GM18502 (cell line): ENCODE data around the gene CA14.
"Not testable (repeated sequence)": the region's sequence is repeated elsewhere in the genome, so short reads cannot be mapped to it uniquely, and the experiment has no call there.

Experiments
- ATAC-seq: cut with Tn5 transposase; IDR thresholded peaks from one replicate; pipeline ENCODE4 v1.9.1; 2021; ENCODE audit warnings: mild to moderate bottlenecking; ENCODE audit not compliant: unreplicated experiment, poor library complexity

The CA14 gene

DNA sequence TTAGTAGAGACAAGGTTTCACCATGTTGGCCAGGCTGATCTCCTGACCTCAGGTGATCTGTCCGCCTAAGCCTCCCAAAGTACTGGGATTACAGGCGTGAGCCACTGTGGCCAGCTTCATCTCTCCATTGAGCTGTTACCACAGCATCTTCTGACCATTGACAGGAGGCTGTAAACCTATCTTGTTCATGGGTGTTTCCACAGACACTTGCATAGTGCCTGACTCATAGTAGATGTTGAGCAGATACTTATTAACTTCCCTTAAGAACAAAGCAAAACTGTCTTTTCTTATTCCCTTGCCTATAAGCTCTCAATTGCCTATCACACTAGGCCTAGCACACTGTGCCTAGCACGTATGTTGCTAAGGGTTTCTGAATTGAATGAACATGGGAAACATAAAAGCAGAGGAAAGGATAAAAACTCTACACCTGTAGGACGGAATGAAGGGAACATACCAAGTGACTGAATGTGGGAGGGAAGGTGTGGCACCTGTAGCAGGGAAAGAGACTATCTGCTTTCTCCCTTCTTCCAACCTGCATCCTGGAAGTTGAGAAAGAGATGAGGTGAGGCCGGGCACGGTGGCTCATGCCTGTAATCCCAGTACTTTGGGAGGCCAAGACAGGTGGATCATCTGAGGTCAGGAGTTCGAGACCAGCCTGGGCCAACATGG is 13.9 kb downstream of the CA14 start:
- no peak for ATAC-seq

DNA sequence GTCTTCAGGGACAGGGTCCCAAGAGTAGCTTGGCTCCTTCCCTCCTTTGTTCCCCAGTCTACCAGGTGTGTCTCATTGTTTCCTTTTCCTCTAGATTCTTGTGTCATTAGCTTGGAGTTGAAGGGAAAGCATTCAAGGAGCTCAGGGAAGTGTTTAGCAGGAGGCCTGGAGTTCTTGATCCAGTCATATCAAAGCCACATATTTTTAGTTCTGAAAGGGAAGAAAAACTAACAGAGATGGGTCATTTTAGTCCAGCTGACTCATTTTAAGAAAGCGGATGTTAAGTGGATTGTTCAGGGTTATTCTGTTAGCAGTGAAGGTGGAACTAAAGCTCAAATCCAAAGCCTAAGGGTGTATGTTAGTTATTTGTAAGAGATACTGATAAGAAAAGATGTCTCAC is 15.7 kb downstream of the CA14 start:
- no peak for ATAC-seq

DNA sequence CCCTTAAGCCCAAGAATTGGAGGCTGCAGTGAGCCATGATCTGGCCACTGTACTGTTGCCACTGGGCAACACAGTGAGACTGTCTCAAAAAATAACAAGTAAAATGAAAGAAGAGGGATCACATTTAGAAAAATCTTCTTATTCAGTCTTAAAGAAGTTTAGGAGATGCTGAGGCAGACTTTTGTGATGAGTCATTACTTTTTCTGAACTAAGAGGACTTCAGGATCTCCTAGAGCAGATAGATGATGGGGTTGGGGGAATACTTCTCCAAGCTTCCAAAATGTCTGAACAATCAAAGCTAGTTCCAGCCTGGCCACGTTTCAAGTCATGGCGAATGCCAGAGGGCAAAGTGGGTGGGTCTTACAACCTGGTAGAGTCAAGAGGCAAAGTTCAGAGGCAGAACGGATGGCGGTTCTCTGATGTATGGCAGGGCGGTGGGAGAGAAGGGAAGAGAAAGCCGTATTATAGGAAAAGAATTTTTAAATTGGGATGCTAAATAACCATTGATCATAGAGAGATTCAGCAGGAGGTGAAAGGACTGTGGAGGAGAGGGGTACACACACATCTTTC is 22.6 kb downstream of the CA14 start:
- no peak for ATAC-seq

DNA sequence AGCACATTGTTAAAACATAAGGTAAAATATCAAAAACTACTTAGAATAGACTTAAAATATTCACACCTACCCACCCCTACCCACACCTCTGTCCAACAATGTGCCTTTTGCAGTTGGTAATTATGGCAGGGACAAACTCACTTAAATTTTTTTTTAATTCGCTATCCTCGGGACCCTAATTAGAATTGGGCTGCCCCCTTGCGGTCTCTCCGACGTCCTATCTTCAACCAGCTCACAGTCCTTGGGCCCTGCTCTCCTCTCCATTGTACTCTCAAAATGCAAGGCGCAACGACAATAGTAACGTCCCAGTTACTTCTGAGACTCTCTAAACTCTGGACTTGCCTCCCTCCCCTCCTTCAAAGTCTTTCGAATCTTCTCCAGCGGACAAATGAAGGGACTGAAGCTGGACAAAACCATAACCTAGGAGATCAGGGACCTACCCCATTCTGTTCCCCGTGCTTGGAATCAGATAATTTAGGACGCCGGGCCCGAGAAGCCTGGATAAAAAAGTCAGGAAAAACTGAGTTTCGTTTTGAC is 23.7 kb downstream of the CA14 start:
- no peak for ATAC-seq

DNA sequence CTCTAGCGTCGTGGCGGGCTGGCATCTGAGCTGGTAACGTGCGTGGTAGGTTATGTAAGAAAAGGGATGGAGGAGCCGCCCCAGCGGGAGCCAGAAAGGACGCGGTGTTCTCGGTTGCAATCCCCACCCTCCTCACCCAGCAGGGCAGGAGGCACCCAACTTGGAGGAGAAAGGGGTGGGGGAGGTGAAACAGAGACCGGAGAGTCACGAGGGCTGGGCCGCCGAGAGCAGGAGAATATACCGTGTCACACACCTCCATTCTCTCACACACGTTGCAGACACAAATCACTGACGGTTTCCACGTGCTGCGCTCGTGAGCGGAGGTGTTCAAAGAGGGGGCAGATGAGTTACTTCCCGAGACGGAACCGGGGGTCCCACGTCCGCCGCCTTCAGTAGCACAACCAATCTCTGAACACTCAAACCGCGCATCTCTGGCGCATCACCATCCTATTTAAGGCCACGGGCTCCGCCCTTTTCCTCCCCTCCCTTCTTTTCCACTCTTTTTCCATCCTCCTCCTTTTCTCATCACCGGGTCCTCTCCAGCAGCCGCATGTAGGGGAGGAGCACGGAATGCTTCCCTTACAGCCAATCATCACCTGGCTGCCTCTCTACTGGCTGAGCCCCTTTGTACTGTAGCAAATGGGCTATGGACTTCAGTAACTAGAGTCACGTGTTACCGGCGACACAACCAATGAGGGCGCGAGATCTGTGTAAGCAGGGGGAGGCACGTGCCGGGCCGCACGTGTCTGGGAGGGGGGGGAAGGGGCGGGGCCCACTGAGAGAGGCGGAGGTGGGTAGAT is 24.4 kb downstream of the CA14 start, which contains the start of gene CIART:
Gene CIART, plus strand, starts transcription at position 797 of the 800 bp plus-strand sequence. CDS start 714 bp downstream, outside the sequence.
- no peak for ATAC-seq

DNA sequence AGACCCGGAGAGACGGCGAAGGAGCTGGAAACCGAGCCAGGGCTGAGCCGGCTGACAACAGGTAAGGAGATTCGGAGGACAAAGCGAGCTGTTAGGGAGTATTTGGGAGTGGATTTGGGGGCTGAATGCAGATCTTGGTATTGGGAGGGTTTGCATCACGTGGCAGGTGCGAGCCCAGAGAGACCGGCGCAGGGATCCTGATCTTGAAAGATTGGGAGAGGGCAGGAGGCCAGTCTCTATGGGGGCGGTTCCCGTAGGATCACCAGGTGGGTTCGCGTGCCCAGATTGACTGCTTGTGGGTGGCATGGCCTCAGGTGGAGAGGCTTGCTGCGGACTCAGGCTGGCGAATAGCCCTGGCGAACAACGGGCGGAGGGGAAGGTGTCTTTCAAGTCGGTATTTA is 25.0 kb downstream of the CA14 start:
- no peak for ATAC-seq

DNA sequence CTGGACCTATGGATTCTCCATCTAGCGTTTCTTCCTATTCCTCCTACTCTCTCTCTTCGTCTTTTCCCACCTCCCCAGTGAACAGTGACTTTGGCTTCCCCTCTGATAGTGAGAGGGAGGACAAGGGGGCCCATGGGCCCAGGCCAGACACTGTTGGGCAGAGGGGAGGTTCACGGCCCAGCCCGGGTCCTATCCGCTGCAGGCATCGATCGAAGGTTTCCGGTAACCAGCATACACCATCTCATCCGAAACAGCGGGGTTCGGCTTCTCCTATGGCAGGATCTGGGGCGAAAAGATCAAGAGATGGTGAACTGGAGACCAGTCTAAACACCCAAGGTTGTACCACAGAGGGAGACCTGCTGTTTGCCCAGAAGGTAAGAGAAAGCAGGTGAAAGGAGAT is 25.7 kb downstream of the CA14 start:
- no peak for ATAC-seq

DNA sequence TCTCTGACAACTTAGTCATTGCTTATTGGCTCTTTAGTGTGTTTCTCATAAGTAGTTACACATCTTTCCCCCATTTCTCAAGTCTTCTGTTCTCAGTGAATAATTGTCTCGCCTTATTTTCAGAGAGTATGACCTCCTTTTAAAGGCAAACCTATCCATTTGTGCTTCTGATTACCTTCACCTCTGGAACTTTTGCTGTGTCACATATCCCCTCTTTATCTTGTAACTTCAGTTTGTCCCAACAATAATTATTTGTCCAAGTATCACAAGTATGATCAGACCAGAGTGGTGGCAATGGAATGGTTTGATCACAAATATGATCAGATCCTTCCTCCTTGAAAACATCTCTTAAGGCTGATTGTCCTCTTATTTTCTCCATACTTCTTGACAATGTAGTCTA is 30.8 kb downstream of the CA14 start:
- ATAC-seq, result no peak

DNA sequence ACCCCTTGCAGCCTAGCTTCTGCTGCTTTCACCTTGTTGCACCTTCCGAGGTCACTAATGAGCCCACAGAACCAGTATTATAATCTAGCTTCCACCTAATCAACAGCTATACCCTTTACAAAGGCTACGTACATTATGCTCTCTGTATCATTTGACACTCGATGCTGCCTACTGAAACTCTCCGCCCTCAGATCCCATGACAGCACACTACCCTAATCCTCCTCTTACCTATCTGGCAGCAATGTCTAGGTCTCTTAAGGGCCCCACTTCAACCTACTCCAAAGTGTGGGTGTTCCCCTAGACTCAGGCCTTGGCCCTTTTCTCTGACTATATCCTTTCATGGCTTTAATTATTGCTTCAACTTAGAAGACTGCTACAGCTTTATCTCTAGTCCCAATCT is 31.2 kb downstream of the CA14 start:
- no peak for ATAC-seq

DNA sequence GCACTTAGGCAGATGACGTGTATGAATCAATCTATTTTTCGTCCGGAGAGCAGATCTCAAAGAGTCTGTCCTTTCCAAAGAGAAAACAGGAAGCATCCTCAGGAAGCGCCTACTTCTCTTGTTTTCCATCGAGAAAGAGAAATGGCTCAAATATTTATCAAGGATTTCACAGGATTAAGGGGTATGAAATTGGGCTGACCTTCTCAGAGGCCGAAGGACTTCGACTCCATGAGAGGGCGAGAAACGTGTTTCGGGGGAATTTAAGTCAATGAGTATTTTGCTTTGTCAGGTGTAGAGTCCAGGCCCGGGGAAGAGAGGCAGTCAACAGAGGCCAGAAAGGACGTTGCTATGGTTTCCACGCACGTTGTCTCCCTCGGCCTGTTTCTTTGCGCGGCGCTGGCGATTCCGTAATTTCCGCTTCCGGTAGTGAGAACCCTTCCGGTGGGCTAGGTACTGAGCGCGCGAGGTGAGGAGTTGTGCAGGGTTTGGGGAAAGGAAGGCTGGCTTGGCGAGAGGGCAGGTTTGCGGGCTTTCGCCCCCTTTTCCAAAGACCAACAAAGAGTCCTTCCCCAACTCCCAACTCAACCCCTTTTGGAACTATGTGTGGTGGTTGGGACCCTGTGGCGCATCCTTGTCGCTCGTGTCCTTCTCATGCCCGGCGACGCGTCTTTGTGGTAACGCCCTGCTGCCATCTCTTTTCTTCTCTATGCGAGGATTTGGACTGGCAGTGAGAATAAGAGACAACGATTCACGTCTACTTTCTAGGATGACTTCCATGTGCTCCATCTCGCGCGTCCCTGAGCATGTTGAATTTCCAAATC is 36.1 kb downstream of the CA14 start, which contains the start of gene MRPS21:
Gene MRPS21, plus strand, starts transcription at position 429 of the 821 bp plus-strand sequence. CDS start 506 bp downstream, outside the sequence.
- ATAC-seq, result peak; percentile 98

DNA sequence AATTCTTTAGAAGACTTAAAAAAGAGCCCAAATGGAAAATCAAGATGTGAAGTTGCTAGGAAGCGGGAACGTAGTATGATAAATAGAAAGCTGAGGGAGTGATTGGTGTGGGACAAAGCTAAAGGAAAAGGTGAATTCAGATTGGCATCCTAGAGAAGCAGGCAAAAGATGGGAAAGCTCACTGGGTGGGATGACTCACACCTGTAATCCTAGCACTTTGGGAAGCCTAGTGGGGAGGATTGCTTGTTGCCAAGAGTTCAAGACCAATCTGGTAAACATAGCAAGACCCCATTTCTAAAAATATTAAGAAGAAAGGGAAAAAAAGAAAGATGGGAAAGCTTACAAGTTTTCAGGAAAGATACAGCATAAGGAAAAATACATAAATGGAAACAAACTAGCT is 37.9 kb downstream of the CA14 start:
- no peak for ATAC-seq

DNA sequence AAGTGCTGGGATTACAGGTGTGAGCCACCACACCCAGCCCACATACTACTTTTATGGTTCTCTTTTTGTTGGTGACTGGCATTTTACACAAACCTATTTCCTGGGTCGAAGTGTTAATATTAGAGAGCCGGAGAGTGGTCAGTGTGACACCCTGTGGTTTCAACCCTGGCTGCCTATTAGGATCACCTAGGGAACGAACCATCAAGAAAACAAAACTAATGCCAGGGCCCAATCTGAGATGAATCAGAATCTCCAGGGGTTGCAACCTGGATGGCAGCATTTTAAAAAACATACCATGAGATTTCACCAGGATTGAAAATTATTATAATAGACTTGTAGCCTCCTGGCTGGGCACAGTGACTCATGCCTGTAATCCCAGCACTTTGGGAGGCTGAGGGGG is 42.1 kb downstream of the CA14 start:
- ATAC-seq, result no peak

DNA sequence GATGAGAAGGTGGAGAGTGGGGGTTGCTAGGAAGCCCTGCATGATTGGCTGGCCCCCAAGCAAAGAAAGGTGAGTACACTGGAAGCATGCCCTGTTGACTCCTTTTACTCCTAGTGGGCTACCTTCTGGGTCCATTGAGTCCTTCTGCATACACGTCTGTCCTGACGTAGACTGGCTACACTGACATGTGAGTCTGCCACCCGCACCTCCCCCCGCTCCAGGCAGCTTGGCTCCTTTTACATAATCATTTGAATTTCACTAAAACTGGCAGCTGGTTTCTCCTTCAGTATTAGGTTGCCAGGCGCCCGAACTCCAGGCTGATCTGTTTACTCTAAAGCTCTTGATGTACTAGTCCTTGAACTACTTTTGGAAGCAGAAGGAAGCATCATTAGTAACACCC is 44.8 kb downstream of the CA14 start:
- ATAC-seq, result no peak

DNA sequence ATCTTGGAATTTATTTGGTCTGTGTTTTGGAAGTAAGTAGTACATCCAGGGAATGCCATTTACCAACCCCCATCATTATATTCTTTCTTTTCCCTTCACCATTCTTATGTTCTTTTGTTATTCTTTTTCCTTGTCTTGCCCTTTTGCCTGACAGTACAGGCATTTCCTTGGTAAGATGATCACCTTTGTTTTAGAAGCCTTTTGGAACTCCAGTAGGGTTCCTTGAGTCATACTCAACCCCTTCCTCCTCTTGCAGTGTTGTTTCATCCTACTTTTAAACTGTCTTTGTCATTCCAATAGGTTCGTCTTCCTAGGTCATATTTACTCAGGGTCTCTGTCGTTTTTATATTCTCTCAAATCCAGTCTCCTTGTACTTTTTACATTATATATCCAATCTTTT is 45.3 kb downstream of the CA14 start:
- ATAC-seq, result no peak

DNA sequence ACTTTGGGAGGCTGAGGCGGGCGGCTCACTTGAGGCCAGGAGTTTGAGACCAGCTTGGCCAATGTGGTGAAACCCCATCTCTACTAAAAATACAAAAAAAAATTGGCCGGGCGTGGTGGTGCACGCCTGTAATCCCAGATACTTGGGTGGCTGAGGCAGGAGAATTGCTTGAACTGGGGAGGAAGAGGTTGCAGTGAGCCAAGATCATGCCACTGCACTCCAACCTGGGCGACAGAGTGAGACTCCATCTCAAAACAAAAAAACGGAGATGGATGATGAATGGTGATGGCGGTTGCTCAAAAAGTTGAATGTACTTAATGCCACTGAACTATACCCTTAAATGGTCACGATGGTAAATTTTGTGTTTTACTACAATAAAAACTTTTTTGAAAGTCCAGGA is 51.0 kb downstream of the CA14 start:
- not testable (repeated sequence) for ATAC-seq

DNA sequence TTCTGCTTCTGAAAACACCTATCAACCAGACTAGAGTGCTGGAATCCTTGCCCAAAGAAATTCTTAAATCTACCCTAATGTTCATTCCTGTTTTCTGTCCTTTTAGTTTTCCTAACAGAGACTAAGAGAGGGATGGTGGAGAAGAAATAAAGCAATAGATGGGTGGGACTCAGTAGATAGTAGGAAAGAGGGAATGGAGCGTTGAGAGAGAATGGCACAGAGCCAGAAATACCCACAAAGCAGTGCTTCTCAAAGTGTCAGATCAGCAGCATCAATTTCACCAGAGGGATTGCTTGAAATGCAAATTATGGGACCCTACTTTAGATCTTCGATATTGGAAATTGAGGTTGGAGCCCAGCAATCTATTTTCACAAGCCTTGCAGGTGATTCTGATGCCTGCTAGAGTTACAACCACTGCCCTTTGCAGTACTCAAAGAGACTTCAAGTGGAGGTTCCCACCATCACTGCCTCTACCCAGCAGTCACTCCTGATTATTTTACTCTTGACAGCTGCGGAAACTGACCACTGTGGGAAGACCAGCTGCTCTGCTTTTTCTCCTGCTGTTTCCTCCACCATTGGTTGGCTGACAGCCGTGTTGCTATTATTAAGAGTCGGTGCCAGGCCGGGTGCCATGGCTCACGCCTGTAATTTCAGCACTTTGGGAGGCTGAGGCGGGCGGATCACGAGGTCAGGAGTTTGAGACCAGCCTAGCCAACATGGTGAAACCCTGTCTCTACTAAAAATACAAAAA is 52.4 kb downstream of the CA14 start:
- no peak for ATAC-seq

DNA sequence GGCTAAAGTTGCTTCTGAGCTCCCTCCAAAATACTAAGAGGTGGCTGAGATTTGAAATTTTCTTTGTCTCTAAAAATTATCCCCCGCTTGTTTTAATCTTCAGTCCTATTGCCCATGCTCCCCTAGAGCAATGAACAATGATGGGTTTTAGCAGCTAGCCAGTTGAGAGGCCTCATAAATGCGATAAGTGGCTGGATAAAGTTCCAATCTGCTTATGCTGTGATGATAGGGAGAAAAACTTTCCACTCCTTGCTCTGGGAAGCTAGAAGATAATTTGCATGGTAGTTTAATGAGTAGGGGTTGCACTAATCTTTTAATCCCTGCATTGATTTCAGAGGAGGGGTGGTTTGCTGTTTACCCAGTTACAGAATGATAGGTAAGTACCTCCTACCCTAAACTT is 54.2 kb downstream of the CA14 start:
- no peak for ATAC-seq
